NB4 (cell line): ENCODE measurements around the gene CARM1.

ENCODE experiments used
- CTCF ChIP-seq: IDR thresholded peaks from one replicate; pipeline ENCODE4 v1.5.1; 2012; ENCODE audit warnings: low read depth, low read length
- MAX ChIP-seq: IDR thresholded peaks from 2 replicates; pipeline ENCODE4 v1.6.1; 2011; ENCODE audit warnings: low read depth, low read length
- POLR2A ChIP-seq: IDR thresholded peaks from 2 replicates; pipeline ENCODE4 v1.6.1; 2011; ENCODE audit warnings: mild to moderate bottlenecking; ENCODE audit not compliant: insufficient read length; ENCODE audit errors: extremely low read depth

GRCh38 chr19:10842788-10843187 is 28.6 kb upstream of the CARM1 start:
- TF ChIP-seq POLR2A = no peak
- no peak for TF ChIP-seq CTCF
- no peak for TF ChIP-seq MAX
